ENCODE measurements around the gene NUTM2D.
"Not testable (repeated sequence)": the region's sequence is repeated elsewhere in the genome, so short reads cannot be mapped to it uniquely, and the experiment has no call there.

The NUTM2D gene

GRCh38 chr10:87342249-87342710 lies 15.3 kb upstream of the NUTM2D start:
- H3K9me3 ChIP-seq; H3K36me3 ChIP-seq; intact Hi-C loops (cut with DNase I; ENCODE audit: low total_unique reads); H3K27me3 ChIP-seq: not testable (repeated sequence)
- peaks cover 0 to 13% (median 3%) of the 10 kb centered on the region in 4 donors for H3K4me1 ChIP-seq
- peak overlapping the region; percentile 85 to 86 for H3K27ac ChIP-seq
- H3K4me3 ChIP-seq: peak overlapping the region; percentile 61 to 64
- DNase-seq: peak; percentile 92 to 96

GRCh38 chr10:87342711-87343258 lies 14.8 kb upstream of the NUTM2D start:
- H3K9me3 ChIP-seq; intact Hi-C loops (cut with DNase I; ENCODE audit: low total_unique reads); H3K36me3 ChIP-seq; H3K27me3 ChIP-seq: not testable (repeated sequence)
- peak overlapping the region; percentile 61 to 64 for H3K4me3 ChIP-seq
- peak overlapping the region; percentile 85 to 86 for H3K27ac ChIP-seq
- DNase-seq: peak; percentile 77 to 86
- peak; percentile 40 to 57 for TF ChIP-seq CTCF (IDR thresholded peaks at IDR 0.05)
- H3K4me1 ChIP-seq: peaks cover 0 to 13% (median 3%) of the 10 kb centered on the region in 4 donors

GRCh38 chr10:87345743-87346142 lies 11.8 kb upstream of the NUTM2D start:
- H3K36me3 ChIP-seq; H3K9me3 ChIP-seq; H3K27me3 ChIP-seq; H3K27ac ChIP-seq; intact Hi-C loops (cut with DNase I; ENCODE audit: low total_unique reads); H3K4me3 ChIP-seq; DNase-seq; H3K4me1 ChIP-seq: not testable (repeated sequence)

DNA sequence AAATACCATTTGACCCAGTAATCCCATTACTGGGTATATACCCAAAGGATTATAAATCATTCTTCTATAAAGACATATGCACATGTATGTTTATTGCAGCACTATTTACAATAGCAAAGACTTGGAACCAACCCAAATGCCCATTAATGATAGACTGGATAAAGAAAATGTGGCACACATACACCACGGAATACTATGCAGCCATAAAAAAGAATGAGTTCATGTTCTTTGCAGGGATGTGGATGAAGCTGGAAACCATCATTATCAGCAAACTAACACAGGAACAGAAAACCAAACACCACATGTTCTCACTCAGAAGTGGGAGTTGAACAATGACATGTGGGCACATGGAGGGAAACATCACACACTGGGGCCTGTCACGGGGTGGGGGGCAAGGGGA lies 7.4 kb upstream of the NUTM2D start:
- H3K4me1 ChIP-seq; H3K9me3 ChIP-seq; intact Hi-C loops (cut with DNase I; ENCODE audit: low total_unique reads); H3K4me3 ChIP-seq; H3K36me3 ChIP-seq; H3K27me3 ChIP-seq; DNase-seq; H3K27ac ChIP-seq: not testable (repeated sequence)

GRCh38 chr10:87352825-87353224 lies 4.7 kb upstream of the NUTM2D start:
- DNase-seq; H3K9me3 ChIP-seq; intact Hi-C loops (cut with DNase I; ENCODE audit: low total_unique reads); H3K27ac ChIP-seq; H3K4me3 ChIP-seq; H3K4me1 ChIP-seq; H3K27me3 ChIP-seq; H3K36me3 ChIP-seq: not testable (repeated sequence)

- H3K27me3 ChIP-seq; DNase-seq; H3K9me3 ChIP-seq; intact Hi-C loops (cut with DNase I; ENCODE audit: low total_unique reads); H3K27ac ChIP-seq; H3K36me3 ChIP-seq; H3K4me3 ChIP-seq; H3K4me1 ChIP-seq: not testable (repeated sequence)
Observed at GRCh38 chr10:87355110-87355509, 2.4 kb upstream of the NUTM2D start.

DNA sequence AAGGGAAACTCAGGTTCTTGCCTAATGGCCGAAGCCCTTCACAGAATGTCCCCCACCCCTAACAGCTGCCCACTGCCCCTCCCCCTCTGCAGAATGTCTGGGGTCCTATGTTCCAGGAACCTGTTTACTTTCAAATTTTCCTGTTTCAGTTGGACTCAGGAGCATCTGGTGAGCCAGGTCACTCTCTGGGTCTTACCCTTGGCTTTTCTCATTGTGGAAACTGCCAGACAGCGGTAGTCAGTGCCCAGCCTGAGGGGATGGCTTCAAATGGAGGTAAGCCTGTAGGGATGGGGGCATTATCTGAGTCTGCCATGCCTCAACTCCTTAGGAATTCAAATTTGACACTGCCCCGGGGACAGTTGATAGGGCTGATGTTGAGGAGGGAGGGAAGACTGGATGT lies 615 bp downstream of the NUTM2D start:
- H3K4me3 ChIP-seq; DNase-seq; H3K4me1 ChIP-seq; H3K36me3 ChIP-seq; intact Hi-C loops (cut with DNase I; ENCODE audit: low total_unique reads); H3K27ac ChIP-seq; H3K27me3 ChIP-seq; H3K9me3 ChIP-seq: not testable (repeated sequence)

GRCh38 chr10:87369514-87370112 lies 12.1 kb downstream of the NUTM2D start:
- H3K4me3 ChIP-seq; H3K9me3 ChIP-seq; H3K27me3 ChIP-seq; H3K27ac ChIP-seq; intact Hi-C loops (cut with DNase I; ENCODE audit: low total_unique reads); H3K36me3 ChIP-seq; DNase-seq; H3K4me1 ChIP-seq: not testable (repeated sequence)

DNA sequence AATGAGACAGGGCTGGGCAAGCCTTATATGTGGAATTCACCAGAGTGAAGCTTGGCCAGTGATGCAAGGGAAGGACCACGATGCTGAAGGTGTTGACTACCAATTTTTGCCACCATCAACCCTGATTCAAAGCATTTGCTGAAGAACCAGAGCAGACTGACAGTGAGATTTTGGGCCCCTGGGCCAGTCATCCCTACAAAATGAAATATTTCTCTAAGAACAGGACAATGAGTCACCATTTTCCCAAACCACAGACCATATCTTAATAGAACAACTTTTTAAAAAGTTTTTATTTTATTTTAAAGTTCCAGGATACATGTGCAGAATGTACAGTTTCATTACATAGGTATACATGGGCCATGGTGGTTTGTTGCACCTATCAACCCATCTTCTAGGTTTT lies 16.5 kb downstream of the NUTM2D start:
- intact Hi-C loops (cut with DNase I; ENCODE audit: low total_unique reads); H3K36me3 ChIP-seq; DNase-seq: not testable (repeated sequence)

GRCh38 chr10:87379115-87379514 lies 21.6 kb downstream of the NUTM2D start:
- H3K27ac ChIP-seq; DNase-seq; H3K9me3 ChIP-seq; H3K27me3 ChIP-seq; intact Hi-C loops (cut with DNase I; ENCODE audit: low total_unique reads); H3K36me3 ChIP-seq; H3K4me3 ChIP-seq; H3K4me1 ChIP-seq: not testable (repeated sequence)

More for the DNA sequence above, 16.5 kb downstream of the NUTM2D start:
- not testable (repeated sequence) for H3K9me3 ChIP-seq, H3K27me3 ChIP-seq, H3K27ac ChIP-seq, H3K4me1 ChIP-seq, H3K4me3 ChIP-seq

GRCh38 chr10:87383149-87383857 lies 25.8 kb downstream of the NUTM2D start:
- H3K9me3 ChIP-seq; H3K36me3 ChIP-seq; H3K4me3 ChIP-seq; DNase-seq; intact Hi-C loops (cut with DNase I; ENCODE audit: low total_unique reads); H3K27me3 ChIP-seq; H3K4me1 ChIP-seq; H3K27ac ChIP-seq: not testable (repeated sequence)

DNA sequence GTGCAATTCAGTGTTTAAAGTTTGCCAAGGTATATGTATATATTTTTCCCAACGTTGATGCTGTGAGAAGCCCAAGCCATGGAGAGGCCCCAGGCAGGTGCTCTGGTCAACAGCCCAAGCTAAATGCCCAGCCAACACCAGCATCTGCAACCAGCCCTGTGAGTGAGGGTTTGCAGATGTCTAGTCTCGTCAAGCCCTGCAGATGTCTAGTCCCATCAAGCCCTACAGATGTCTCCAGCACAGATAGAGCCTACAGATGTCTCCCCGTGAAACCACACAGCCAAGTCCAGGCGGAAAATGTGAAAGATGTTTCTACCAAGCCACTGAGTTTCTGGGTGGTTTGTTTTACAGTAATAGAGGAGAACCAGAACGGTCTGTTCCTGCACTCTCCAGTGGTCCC lies 26.7 kb downstream of the NUTM2D start:
- H3K4me3 ChIP-seq; H3K36me3 ChIP-seq; DNase-seq; H3K27me3 ChIP-seq; H3K27ac ChIP-seq; intact Hi-C loops (cut with DNase I; ENCODE audit: low total_unique reads); H3K9me3 ChIP-seq; H3K4me1 ChIP-seq: not testable (repeated sequence)

GRCh38 chr10:87385762-87386360 lies 28.3 kb downstream of the NUTM2D start:
- H3K36me3 ChIP-seq; H3K4me1 ChIP-seq; H3K27me3 ChIP-seq; DNase-seq; H3K9me3 ChIP-seq; H3K4me3 ChIP-seq; H3K27ac ChIP-seq; intact Hi-C loops (cut with DNase I; ENCODE audit: low total_unique reads): not testable (repeated sequence)
